Measurements from ENCODE around the gene SEC16A. TPM values are rescaled to one million over a fixed set of nuclear protein-coding genes. Genes with fewer than 3 reads are reported as not detected.

Gene SEC16A
- total RNA-seq, 4 donors from 2014 or later: 47.7 to 73.8 (median 62.5) TPM

DNA sequence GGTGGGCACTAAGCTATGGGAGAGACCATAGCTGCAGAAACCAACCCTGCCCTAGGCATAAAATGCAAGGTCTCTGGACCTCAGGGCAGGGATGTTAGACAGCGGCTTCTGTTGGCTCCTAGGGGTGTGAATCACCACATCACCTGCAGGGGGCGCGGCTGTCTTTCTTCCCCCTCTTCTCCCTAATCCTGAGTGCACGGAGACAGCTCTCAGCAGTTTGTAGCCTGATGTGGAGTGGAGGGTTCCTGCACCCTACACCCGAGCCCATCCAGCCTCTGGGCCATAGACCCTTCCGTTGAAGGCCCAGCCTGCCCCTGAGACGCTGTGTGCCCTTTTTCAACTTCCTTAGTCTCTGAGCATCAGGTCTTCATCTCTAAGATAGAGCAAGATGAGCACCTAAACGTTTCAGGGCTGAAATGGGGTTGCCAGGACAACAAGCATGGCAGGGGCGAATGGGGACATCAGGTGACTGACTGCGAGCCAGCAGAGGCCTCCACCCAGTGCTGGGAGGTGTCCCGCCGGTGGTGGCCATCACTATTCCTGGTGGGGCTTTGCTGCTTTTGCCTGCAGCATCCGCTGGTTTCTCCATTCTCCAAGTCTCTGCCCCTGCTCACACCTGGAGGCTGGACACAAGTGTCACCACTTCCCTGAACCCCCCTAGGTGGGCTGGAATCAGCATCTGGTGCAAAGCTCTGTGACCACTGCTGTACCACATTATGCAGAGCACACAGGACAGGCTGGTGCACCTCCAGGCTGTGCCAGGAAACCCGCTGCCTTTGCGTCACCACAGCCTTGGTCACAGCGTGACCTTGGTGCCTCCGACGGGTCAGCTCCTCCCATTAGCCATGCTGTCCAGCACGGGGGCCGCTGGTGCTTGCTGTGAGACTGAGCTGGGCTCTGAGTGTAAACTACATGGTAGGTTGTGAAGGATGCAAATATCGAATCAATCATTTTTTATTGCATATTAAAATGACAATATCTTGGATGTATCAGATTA lies 2.5 kb upstream of the SEC16A start:
- H3K4me1 ChIP-seq: peaks cover 19 to 24% of the 10 kb centered on the region in 2 donors
- TF ChIP-seq, protein P1, sequence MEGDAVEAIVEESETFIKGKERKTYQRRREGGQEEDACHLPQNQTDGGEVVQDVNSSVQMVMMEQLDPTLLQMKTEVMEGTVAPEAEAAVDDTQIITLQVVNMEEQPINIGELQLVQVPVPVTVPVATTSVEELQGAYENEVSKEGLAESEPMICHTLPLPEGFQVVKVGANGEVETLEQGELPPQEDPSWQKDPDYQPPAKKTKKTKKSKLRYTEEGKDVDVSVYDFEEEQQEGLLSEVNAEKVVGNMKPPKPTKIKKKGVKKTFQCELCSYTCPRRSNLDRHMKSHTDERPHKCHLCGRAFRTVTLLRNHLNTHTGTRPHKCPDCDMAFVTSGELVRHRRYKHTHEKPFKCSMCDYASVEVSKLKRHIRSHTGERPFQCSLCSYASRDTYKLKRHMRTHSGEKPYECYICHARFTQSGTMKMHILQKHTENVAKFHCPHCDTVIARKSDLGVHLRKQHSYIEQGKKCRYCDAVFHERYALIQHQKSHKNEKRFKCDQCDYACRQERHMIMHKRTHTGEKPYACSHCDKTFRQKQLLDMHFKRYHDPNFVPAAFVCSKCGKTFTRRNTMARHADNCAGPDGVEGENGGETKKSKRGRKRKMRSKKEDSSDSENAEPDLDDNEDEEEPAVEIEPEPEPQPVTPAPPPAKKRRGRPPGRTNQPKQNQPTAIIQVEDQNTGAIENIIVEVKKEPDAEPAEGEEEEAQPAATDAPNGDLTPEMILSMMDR (IDR thresholded peaks at IDR 0.05): peak; percentile 55 to 92 (median 82)
- no peak for TF ChIP-seq POLR2A (IDR thresholded peaks at IDR 0.05)
- peak; percentile 77 to 83 for DNase-seq
- no peak overlapping the region for H3K27ac ChIP-seq
- no peaks in the 10 kb centered on the region for H3K27me3 ChIP-seq
- H3K36me3 ChIP-seq: no peaks in the 10 kb centered on the region
- intact Hi-C loops (cut with DNase I): no loop called here
- WGBS, 2 donors: 54 to 60% methylated on average over 16 to 21 of the region's 21 CpGs
- H3K4me3 ChIP-seq (replicated peaks in 1 of 3): no peak overlapping the region
- no peaks in the 10 kb centered on the region for H3K9me3 ChIP-seq

DNA sequence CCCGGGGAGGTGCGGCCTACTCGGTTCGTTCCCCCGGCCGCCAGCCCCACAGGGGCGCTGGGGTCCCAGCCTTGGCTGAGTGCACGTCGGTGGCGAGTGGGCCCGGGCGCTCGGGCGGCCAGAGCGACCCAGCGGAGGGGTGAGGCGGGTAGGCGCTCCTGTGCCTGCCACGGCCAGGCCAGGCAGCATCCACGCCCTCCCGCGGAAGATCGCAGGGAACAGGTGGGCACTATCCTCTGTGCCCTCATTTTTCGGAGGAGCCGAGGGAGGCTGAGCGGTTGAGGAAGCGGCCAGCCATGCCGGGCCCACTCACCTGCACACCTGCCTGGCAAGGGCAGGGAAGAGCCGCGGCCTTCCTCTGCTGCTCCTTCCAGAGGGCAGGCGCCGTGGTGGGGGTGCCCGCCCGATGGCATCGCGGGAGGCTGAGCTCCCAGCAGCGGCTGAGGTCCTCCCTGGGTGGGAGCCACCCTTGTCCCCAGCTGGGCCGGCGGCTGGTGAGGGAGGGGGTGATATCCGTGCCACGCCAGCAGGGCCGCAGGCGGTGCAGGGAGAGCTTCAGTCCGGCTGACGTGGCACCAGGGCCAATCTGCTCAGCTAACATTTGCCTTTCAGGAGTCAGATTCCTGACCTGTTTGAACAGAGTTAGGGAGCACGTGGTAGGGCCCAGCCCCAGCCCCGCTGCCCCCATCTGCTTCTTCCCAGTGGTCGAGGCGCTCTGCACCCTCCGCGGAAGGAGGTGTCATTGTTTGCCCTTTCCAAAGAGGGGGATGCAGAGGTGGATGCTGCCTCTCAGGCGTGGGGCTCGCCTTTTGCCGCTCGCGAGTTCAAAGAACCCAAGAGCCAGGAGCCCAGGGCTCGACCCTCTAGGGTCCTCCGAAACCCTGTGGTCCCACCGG lies 1.6 kb upstream of the SEC16A start:
- Histone ChIP-seq H3K4me1 (peaks cover 19 to 24% of the 10 kb centered on the region in 2 donors), H3K36me3 (no peaks in the 10 kb centered on the region), H3K27me3 (no peaks in the 10 kb centered on the region), H3K4me3 (replicated peaks in 1 of 3) (peak overlapping the region; percentile 16 to 49 (median 18)), H3K27ac (peak overlapping the region; percentile 98 to 99 (median 99)), H3K9me3 (no peaks in the 10 kb centered on the region)
- DNase-seq: peak; percentile 23 to 26
- TF ChIP-seq, protein P1 (IDR thresholded peaks at IDR 0.05): no peak
- no peak for TF ChIP-seq POLR2A (IDR thresholded peaks at IDR 0.05)
- 36 to 40% methylated on average over 17 to 28 of the region's 59 CpGs for WGBS, 2 donors
- intact Hi-C loops (cut with DNase I): no loop called here

DNA sequence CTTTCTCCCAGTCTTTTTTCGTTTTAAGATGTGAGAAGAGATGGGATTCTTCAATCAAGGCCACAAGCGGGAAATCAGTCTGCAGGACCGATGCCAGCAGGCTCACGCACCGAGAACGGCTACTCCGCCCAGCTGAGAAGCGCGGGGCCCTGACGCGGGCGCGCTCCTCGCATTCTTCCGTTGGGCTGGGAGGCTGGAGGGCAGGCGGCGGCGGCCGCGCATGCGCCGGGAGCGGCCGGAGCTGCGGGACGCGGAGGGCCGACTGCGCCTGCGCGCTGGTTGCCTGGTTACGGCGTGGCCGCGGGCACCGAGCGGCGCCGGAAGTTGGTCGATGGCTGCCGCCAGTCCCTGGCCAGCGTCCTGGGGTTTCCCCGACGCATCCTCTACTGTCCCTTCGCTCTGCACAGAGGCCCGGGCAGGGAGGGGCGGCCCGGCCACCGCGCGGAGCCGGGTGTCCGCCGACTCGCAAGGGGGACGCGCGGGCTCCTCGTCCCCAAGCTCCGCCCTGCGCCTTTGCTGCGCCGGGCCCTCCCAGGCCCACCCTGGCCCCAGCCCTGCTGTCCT lies 831 bp upstream of the SEC16A start:
- WGBS, 2 donors: 0% methylated on average over 2 to 13 of the region's 63 CpGs
- H3K9me3 ChIP-seq: no peaks in the 10 kb centered on the region
- no peaks in the 10 kb centered on the region for H3K27me3 ChIP-seq
- peak in 1 of 2 donors; percentile 89 for TF ChIP-seq POLR2A (IDR thresholded peaks at IDR 0.05)
- TF ChIP-seq, protein P1 (IDR thresholded peaks at IDR 0.05): no peak
- H3K36me3 ChIP-seq: no peaks in the 10 kb centered on the region
- H3K27ac ChIP-seq: peak overlapping the region; percentile 98 to 99 (median 99)
- intact Hi-C loops (cut with DNase I): no loop called here
- H3K4me3 ChIP-seq (replicated peaks in 1 of 3): peak overlapping the region; percentile 16 to 49 (median 18)
- peaks cover 19 to 24% of the 10 kb centered on the region in 2 donors for H3K4me1 ChIP-seq
- DNase-seq: peak; percentile 93

DNA sequence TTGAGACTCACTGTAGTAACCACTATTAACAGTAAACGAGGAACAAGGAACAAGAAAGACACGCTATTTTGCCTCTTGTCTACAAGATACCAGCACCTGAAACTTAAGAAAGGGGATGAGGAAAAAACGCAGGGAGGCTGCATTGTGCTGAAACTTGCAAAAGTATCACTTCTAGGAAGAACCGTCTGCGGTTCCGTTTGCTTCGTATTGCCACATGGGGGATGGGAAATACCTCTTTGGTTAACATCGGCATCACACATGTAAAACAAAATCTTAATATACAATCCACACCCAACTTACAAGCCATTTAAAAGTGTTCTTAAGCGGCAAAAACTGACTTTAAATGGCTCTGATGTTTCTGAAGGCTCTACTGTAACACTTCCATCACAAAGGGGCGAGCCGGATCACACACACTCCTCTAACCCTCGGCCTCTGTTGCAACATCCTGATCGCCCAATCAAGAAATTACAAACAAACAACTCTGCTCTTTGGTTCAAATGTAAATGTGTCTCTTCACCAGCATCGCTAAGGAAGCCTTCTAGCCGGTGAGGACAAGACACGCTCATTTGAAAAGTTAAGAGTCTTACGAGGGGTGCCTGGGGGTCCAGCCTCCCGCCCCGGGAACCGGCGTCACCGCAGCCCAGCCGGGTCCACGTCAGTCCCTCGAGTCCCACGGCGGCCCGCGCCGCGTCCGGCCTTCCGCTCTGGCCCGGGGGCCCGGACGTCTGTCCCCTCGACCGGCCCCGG lies 621 bp downstream of the SEC16A start:
- no peaks in the 10 kb centered on the region for H3K9me3 ChIP-seq
- intact Hi-C loops (cut with DNase I): no loop called here
- peaks cover 19 to 24% of the 10 kb centered on the region in 2 donors for H3K4me1 ChIP-seq
- H3K36me3 ChIP-seq: peaks cover 0 to 6% of the 10 kb centered on the region in 2 donors
- peak in 1 of 2 donors; percentile 29 for DNase-seq
- 1 to 2% methylated on average over 15 to 17 of the region's 39 CpGs for WGBS, 2 donors
- TF ChIP-seq POLR2A (IDR thresholded peaks at IDR 0.05): no peak
- TF ChIP-seq, protein P1 (IDR thresholded peaks at IDR 0.05): no peak
- H3K4me3 ChIP-seq (replicated peaks in 1 of 3): peak overlapping the region; percentile 78 to 92 (median 87)
- peak overlapping the region; percentile 70 to 96 (median 93) for H3K27ac ChIP-seq
- no peaks in the 10 kb centered on the region for H3K27me3 ChIP-seq

Data from thyroid gland (tissue), 4 donors.